ENCODE data around the gene EVA1A. TPM values are rescaled to one million over a fixed set of nuclear protein-coding genes. Genes with fewer than 3 reads are reported as not detected.
A peak's percentile ranks its signal among the peaks of the same experiment; 100 is the strongest.

EVA1A gene
- total and polyA plus RNA-seq, 12 donors = 0.17 to 3.4 (median 0.99) TPM

DNA sequence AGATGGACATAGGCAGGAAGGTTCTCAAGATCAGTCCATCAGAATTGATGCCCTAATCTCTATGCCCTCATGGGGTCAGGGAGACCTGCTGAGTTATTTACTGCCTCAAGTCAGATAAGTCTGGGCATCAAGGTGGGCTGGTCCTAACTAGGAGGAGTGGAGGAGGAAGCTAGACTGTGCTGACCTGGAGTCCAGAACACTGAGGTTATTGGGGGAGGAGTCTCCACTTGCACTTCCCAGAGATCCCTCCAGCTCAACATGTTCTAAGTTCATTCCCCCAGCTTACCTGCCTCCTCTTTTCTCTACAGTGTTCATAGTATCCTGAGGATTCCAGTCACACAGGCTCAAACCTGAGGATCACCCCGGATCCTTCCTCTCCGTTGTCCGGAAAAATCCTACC is 19.3 kb downstream of the EVA1A start:
- no peaks in the 10 kb centered on the region for H3K36me3 ChIP-seq
- no peak overlapping the region for H3K27ac ChIP-seq
- no peak overlapping the region for H3K4me3 ChIP-seq
- peaks cover 0 to 6% (median 0%) of the 10 kb centered on the region in 11 donors for H3K9me3 ChIP-seq
- 94 to 100% methylated on average over 3 of the region's 3 CpGs for WGBS, 2 donors
- no peaks in the 10 kb centered on the region for H3K27me3 ChIP-seq
- no peak for DNase-seq
- peaks cover 0 to 18% (median 5%) of the 10 kb centered on the region in 9 donors for H3K4me1 ChIP-seq
- TF ChIP-seq, protein P1, sequence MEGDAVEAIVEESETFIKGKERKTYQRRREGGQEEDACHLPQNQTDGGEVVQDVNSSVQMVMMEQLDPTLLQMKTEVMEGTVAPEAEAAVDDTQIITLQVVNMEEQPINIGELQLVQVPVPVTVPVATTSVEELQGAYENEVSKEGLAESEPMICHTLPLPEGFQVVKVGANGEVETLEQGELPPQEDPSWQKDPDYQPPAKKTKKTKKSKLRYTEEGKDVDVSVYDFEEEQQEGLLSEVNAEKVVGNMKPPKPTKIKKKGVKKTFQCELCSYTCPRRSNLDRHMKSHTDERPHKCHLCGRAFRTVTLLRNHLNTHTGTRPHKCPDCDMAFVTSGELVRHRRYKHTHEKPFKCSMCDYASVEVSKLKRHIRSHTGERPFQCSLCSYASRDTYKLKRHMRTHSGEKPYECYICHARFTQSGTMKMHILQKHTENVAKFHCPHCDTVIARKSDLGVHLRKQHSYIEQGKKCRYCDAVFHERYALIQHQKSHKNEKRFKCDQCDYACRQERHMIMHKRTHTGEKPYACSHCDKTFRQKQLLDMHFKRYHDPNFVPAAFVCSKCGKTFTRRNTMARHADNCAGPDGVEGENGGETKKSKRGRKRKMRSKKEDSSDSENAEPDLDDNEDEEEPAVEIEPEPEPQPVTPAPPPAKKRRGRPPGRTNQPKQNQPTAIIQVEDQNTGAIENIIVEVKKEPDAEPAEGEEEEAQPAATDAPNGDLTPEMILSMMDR (IDR thresholded peaks at IDR 0.05) = no peak
- no peak for ATAC-seq
- intact Hi-C loops (cut with DNase I) = no loop called here

DNA sequence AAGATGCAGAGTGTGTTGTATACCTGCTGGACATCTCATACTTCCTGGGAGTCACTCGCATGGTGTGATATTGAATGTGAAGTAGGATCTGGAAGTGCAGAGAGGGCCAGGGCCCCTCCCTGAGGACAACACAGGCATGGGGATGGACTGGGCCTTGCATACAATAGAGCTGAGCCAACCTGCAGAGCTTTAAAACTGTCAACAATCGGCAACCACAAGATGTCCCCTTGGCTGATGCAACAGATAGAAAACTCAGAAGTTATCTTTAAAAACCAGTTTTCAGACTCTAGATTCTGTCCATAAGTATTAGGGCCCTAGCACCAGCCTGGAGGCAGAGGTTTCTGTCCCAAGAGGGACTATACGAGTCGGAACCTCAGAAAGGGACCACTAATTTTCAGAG is 19.7 kb downstream of the EVA1A start:
- 93 to 97% methylated on average over 4 of the region's 4 CpGs for WGBS, 2 donors
- no peaks in the 10 kb centered on the region for H3K27me3 ChIP-seq
- no peaks in the 10 kb centered on the region for H3K36me3 ChIP-seq
- peak overlapping the region in 1 of 10 donors; percentile 21 for H3K27ac ChIP-seq
- TF ChIP-seq, protein P1 (IDR thresholded peaks at IDR 0.05) = no peak
- intact Hi-C loops (cut with DNase I) = no loop called here
- DNase-seq = no peak
- H3K4me1 ChIP-seq = peaks cover 0 to 18% (median 5%) of the 10 kb centered on the region in 9 donors
- ATAC-seq = no peak
- no peak overlapping the region for H3K4me3 ChIP-seq
- H3K9me3 ChIP-seq = peaks cover 0 to 6% (median 0%) of the 10 kb centered on the region in 11 donors

DNA sequence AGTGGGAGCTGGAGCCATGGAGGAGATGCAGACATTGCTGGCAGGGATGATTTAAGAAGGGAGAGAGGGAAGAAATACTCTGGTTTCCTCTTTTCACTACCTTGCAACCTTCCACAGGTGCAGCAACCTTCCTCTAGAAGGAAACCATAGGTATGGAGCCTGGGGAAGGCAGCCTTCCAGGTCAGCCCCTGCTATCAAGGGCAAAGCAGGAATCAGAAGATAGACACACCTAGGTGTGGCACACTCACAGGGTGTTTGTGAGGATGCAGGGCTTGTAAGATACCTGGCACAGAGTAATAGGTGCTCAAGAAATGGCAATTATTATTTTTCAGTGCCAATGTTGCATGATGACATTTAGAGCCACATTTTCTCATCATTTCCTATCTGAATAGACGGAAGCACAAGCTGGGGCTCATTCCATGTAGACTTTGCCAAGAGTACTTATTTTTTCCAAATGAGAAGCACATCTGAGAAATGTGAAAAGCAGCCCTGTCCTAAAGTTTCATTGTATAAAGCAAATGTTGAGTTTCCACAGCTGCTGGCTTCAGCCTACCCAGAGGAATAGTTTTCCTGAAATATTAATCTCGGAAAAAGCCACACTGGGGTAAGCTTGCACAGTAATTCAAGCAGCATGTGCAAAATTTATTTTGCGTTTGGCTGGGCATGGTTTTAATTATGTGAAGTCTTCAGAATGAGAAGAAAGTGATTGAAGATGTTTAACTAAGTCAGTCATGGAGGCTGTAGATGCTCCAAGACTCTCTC is 20.6 kb downstream of the EVA1A start:
- Histone ChIP-seq H3K27ac (peak overlapping the region in 3 of 10 donors; percentile 10 to 35 (median 10)), H3K36me3 (no peaks in the 10 kb centered on the region), H3K4me1 (peaks cover 0 to 18% (median 5%) of the 10 kb centered on the region in 9 donors), H3K4me3 (no peak overlapping the region), H3K27me3 (no peaks in the 10 kb centered on the region), H3K9me3 (peaks cover 0 to 6% (median 0%) of the 10 kb centered on the region in 11 donors)
- ATAC-seq = peak in 6 of 8 donors; percentile 37 to 89 (median 74)
- WGBS, 2 donors = 45 to 49% methylated on average over 3 of the region's 3 CpGs
- DNase-seq = peak in 1 of 2 donors; percentile 7
- intact Hi-C loops (cut with DNase I) = no loop called here
- TF ChIP-seq, protein P1 (IDR thresholded peaks at IDR 0.05) = no peak

DNA sequence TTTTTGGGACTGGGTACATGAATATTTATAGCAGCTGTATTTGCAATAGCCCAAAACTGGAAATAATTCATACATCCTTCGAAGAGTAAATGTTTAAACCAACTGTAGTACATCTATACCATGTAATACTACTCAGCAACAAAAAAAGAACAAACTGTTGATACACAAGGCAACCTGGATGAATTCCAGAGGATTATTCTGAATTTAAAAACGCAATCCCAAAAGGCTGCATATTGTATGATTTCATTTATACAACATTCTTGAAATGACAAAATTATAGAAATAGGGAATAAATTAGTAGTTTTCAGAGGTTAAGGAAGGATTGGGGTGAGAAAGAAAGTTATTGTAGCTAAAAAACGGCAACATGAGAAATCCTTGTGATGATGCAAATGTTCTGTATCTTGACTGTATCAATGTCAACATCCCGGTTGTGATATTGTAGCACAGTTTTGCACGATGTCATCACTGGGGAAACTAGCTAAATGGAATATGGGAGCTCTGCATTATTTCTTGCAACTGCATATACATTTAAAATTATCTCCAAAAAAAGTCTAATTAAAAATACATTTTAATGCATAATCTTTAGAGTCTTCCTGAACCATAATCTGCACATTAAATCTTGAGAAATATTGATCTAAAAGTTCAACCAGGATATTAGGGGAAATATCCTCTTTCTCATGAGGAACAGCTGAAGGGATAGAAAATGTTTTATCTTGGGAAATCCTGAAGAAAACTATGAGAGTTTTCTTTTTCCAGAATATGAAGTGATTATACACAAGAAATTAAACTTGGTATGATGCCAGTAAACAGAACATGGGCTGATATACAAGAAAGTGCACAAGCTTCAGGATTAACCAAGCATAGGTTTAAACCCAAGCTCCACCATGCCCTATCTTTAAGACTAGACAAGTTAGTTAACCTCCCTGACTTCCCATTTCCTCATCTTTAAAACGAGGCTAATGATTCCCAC is 21.9 kb downstream of the EVA1A start:
- Histone ChIP-seq H3K36me3 (no peaks in the 10 kb centered on the region), H3K4me1 (peaks cover 0 to 18% (median 5%) of the 10 kb centered on the region in 9 donors), H3K27me3 (no peaks in the 10 kb centered on the region), H3K4me3 (no peak overlapping the region), H3K9me3 (peaks cover 0 to 6% (median 0%) of the 10 kb centered on the region in 11 donors), H3K27ac (no peak overlapping the region)
- no peak for ATAC-seq
- intact Hi-C loops (cut with DNase I) = no loop called here
- TF ChIP-seq, protein P1 (IDR thresholded peaks at IDR 0.05) = no peak
- WGBS, 2 donors = 64 to 69% methylated on average over 6 of the region's 6 CpGs
- DNase-seq = no peak

All from heart right ventricle (tissue), 16 donors.